Measurements from ENCODE around the gene FHL3. TPM values are rescaled to one million over a fixed set of nuclear protein-coding genes. Genes with fewer than 3 reads are reported as not detected.

FHL3 gene
- total and polyA plus RNA-seq, 2 of the 8 experiments (the other 6 are each of a cell fraction or from before 2014, with no cell fraction given) = 14.3 to 35.6 TPM

DNA sequence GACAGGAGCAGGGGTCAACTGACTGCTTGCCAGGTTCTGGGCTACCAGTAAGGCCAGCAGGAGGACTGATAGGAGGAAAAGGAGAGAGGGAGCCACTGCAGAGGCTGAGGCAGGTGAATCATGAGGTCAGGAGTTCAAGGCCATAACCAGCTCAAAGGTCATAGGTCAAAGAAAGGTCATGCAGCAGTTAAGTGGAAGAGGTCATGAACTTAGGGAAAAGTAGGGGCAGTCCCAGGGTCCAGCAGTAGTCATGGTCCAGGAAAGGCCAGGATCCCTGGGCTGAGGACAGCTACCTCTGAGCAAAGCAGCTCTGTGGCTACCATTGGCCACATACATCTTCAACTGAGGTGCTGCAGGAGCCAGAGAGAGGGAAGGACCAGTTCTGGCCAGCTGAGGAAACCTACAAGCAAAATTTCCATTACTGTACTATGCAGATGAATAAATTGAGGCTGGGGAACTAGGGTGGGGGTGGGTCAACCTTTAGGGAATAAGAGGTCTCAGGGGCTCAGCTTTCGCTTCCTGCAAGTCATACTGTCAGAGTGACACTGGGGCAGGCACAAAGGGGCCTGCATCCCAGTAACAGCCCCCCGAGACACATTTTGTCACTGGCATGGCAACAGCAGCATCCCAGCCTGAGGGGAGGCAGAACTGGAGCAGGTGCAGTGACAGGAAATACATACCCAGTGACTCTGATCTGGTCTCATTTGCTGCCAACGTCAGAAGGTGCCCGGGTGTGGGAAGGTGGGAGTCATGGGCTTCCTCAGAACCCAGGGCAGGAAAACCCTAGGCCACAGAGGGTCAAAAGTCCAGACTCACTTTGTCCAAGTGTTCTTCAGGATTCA, 53.3 kb downstream of the FHL3 start (continued):
- TF ChIP-seq POLR2AphosphoS5 (IDR thresholded peaks at IDR 0.05; ENCODE audit: low read depth, low read length) (no peak), KDM1A (IDR thresholded peaks at IDR 0.05; ENCODE audit: borderline replicate concordance, low read length) (no peak), EZH2 (IDR thresholded peaks at IDR 0.05; ENCODE audit: low read depth, low read length, severe bottlenecking) (no peak), BCL11A (IDR thresholded peaks at IDR 0.05; ENCODE audit: low read depth in 2 of 2, low read length in 2 of 2) (no peak), YY1 (IDR thresholded peaks at IDR 0.05; ENCODE audit: low read depth, low read length) (no peak), TBP (IDR thresholded peaks at IDR 0.05; ENCODE audit: low read depth, low read length) (no peak)
- TF ChIP-seq, protein P1, sequence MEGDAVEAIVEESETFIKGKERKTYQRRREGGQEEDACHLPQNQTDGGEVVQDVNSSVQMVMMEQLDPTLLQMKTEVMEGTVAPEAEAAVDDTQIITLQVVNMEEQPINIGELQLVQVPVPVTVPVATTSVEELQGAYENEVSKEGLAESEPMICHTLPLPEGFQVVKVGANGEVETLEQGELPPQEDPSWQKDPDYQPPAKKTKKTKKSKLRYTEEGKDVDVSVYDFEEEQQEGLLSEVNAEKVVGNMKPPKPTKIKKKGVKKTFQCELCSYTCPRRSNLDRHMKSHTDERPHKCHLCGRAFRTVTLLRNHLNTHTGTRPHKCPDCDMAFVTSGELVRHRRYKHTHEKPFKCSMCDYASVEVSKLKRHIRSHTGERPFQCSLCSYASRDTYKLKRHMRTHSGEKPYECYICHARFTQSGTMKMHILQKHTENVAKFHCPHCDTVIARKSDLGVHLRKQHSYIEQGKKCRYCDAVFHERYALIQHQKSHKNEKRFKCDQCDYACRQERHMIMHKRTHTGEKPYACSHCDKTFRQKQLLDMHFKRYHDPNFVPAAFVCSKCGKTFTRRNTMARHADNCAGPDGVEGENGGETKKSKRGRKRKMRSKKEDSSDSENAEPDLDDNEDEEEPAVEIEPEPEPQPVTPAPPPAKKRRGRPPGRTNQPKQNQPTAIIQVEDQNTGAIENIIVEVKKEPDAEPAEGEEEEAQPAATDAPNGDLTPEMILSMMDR (IDR thresholded peaks at IDR 0.05; ENCODE audit: control extremely low read depth in 1 of 3, insufficient read depth in 1 of 3, low read depth in 1 of 3, low read length in 3 of 3) = no peak
- TF ChIP-seq, protein P2, sequence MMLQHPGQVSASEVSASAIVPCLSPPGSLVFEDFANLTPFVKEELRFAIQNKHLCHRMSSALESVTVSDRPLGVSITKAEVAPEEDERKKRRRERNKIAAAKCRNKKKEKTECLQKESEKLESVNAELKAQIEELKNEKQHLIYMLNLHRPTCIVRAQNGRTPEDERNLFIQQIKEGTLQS (IDR thresholded peaks at IDR 0.05; ENCODE audit: insufficient read depth, low read depth, low read length) = no peak
